Type B pancreatic cell (in vitro differentiated cells): Measurements from ENCODE around the gene TNRC6C. TPM values are rescaled to one million over a fixed set of nuclear protein-coding genes. Genes with fewer than 3 reads are reported as not detected.

Experiments
- DNase-seq: peaks from one replicate; pipeline ENCODE4 v3.0.0; 2021; ENCODE audit warnings: mixed read lengths; ENCODE audit not compliant: unreplicated experiment; ENCODE audit errors: extremely low spot score
- H3K27ac Mint-ChIP-seq: 2 replicates; pipeline ENCODE4 v1.8.0; 2021; ENCODE audit warnings: mild to moderate bottlenecking, mixed read lengths
- H3K27me3 Mint-ChIP-seq: 2 replicates; pipeline ENCODE4 v1.8.0; 2021; ENCODE audit warnings: mixed read lengths
- H3K36me3 Mint-ChIP-seq: 2 replicates; pipeline ENCODE4 v1.8.0; 2021; ENCODE audit warnings: mixed read lengths
- H3K4me1 Mint-ChIP-seq: one replicate; pipeline ENCODE4 v1.8.0; 2021; ENCODE audit warnings: mixed read lengths; ENCODE audit not compliant: unreplicated experiment
- H3K4me3 Mint-ChIP-seq: 2 replicates; pipeline ENCODE4 v1.8.0; 2021; ENCODE audit warnings: mild to moderate bottlenecking, mixed read lengths
- H3K9me3 Mint-ChIP-seq: 2 replicates; pipeline ENCODE4 v1.8.0; 2021; ENCODE audit warnings: mixed read lengths
- total RNA-seq: library from RNA; stranded (reverse); gene quantifications from 2 replicates; pipeline ENCODE4 v1.2.1, GENCODE V29; 2021; ENCODE audit warnings: low replicate concordance
- TF ChIP-seq, protein P1 (sequence below): fragments of 200-600 bp; sonication (generic); conservative IDR thresholded peaks from 2 replicates; pipeline ENCODE4 v1.5.0; 2021; ENCODE audit warnings: antibody characterized with exemption, mild to moderate bottlenecking

The TNRC6C gene
- total RNA-seq, 1 donor from 2014 or later: 36.7 TPM

DNA sequence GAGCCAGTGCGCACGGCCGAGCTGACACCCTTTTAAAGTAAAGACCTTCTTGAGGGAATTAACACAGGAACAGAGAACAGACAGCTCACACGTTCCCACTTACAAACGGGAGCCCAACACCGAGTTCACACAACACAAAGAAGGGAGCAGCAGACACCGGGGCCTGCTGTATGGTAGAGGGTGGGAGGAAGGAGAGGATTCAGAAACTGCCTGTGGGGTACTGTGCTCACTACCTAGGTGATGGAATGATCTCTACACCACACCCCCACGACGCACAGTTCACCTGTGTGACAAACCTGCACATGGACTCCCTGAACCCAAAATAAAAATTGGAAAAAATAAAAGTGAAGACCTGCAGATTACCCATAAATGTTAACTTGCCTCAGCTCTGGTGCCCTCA lies 137.6 kb downstream of the TNRC6C start:
- Mint-ChIP-seq H3K9me3 (no peaks in the 10 kb centered on the region), H3K36me3 (peaks cover 42% of the 10 kb centered on the region)

DNA sequence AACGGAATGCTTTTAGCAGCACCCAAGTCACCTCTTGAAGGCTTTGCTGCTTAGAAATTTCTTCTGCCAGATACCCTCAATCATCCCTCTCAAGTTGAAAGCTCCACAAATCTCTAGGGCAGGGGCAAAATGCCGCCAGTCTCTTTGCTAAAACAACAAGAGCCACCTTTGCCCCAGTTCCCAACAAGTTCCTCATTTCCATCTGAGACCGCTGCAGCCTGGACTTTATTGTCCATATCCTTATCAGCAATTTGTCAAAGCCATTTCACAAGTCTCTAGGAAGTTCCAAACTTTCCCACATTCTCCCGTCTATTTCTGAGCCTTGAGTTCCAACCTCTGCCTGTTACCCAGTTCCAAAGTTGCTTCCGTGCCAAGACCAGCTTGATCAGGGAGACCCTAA lies 142.6 kb downstream of the TNRC6C start:
- Mint-ChIP-seq H3K4me3 (no peak overlapping the region), H3K27me3 (no peaks in the 10 kb centered on the region), H3K27ac (no peak overlapping the region), H3K4me1 (no peaks in the 10 kb centered on the region), H3K36me3 (peaks cover 32% of the 10 kb centered on the region), H3K9me3 (no peaks in the 10 kb centered on the region)
- TF ChIP-seq, protein P1, sequence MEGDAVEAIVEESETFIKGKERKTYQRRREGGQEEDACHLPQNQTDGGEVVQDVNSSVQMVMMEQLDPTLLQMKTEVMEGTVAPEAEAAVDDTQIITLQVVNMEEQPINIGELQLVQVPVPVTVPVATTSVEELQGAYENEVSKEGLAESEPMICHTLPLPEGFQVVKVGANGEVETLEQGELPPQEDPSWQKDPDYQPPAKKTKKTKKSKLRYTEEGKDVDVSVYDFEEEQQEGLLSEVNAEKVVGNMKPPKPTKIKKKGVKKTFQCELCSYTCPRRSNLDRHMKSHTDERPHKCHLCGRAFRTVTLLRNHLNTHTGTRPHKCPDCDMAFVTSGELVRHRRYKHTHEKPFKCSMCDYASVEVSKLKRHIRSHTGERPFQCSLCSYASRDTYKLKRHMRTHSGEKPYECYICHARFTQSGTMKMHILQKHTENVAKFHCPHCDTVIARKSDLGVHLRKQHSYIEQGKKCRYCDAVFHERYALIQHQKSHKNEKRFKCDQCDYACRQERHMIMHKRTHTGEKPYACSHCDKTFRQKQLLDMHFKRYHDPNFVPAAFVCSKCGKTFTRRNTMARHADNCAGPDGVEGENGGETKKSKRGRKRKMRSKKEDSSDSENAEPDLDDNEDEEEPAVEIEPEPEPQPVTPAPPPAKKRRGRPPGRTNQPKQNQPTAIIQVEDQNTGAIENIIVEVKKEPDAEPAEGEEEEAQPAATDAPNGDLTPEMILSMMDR: no peak
- no peak for DNase-seq

More for the DNA sequence above, 137.6 kb downstream of the TNRC6C start:
- no peaks in the 10 kb centered on the region for H3K4me1 Mint-ChIP-seq
- no peaks in the 10 kb centered on the region for H3K27me3 Mint-ChIP-seq
- no peak overlapping the region for H3K4me3 Mint-ChIP-seq
- TF ChIP-seq, protein P1: no peak
- DNase-seq: no peak
- H3K27ac Mint-ChIP-seq: no peak overlapping the region

DNA sequence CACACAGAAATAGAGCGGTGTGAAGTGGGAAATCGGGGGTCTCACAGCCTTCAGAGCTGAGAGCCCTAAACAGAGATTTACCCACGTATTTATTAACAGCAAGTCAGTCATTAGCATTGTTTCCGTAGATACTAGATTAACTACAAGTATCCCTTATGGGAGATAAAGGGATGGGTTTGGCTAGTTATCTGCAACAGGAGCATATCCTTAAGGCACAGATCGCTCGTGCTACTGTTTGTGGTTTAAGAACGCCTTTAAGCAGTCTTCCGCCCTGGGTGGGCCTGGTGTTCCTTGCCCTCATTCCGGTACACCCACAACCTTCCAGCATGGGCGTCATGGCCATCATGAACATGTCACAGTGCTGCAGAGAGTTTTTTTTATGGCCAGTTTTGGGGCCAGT lies 143.0 kb downstream of the TNRC6C start:
- H3K36me3 Mint-ChIP-seq: peaks cover 32% of the 10 kb centered on the region
- H3K27me3 Mint-ChIP-seq: no peaks in the 10 kb centered on the region
- no peak for DNase-seq
- no peaks in the 10 kb centered on the region for H3K4me1 Mint-ChIP-seq
- TF ChIP-seq, protein P1: no peak
- H3K27ac Mint-ChIP-seq: no peak overlapping the region
- no peak overlapping the region for H3K4me3 Mint-ChIP-seq
- H3K9me3 Mint-ChIP-seq: no peaks in the 10 kb centered on the region

DNA sequence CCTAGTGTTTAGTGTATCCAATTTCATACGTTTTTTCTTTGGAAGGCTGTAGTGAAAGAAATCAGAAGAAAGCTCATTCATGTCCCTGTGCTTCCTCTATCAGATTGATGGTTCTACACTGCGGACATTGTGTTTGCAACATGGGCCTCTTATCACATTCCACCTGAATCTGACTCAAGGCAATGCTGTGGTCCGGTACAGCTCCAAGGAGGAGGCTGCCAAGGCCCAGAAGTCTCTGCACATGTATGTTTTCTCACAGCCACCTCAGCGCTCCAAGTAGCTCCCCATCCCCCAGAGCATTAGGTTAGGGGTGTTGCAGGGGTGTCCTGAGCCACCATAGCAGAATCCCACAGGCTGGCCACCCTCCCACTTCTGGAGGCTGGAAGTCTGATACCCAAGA lies 144.8 kb downstream of the TNRC6C start:
- Mint-ChIP-seq H3K27me3 (no peaks in the 10 kb centered on the region), H3K27ac (no peak overlapping the region), H3K9me3 (no peaks in the 10 kb centered on the region), H3K4me3 (no peak overlapping the region), H3K36me3 (peaks cover 35% of the 10 kb centered on the region), H3K4me1 (no peaks in the 10 kb centered on the region)
- no peak for DNase-seq
- TF ChIP-seq, protein P1: no peak

DNA sequence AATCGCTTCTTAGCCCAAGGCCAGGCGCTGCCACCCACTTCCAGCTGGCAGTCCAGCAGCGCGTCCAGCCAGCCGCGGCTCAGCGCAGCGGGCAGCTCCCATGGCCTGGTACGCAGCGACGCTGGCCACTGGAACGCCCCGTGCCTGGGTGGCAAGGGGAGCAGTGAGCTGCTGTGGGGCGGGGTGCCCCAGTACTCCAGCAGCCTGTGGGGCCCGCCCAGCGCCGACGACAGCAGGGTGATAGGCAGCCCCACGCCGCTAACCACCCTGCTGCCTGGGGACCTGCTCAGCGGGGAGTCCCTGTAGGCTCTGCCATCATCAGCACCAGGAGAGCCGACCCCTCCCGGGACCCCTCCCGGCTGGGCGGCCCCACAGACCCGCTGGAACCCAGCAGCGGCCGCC lies 146.0 kb downstream of the TNRC6C start:
- no peaks in the 10 kb centered on the region for H3K9me3 Mint-ChIP-seq
- H3K27ac Mint-ChIP-seq: no peak overlapping the region
- no peak overlapping the region for H3K4me3 Mint-ChIP-seq
- H3K4me1 Mint-ChIP-seq: no peaks in the 10 kb centered on the region
- no peak for DNase-seq
- TF ChIP-seq, protein P1: no peak
- no peaks in the 10 kb centered on the region for H3K27me3 Mint-ChIP-seq
- H3K36me3 Mint-ChIP-seq: peaks cover 27% of the 10 kb centered on the region

DNA sequence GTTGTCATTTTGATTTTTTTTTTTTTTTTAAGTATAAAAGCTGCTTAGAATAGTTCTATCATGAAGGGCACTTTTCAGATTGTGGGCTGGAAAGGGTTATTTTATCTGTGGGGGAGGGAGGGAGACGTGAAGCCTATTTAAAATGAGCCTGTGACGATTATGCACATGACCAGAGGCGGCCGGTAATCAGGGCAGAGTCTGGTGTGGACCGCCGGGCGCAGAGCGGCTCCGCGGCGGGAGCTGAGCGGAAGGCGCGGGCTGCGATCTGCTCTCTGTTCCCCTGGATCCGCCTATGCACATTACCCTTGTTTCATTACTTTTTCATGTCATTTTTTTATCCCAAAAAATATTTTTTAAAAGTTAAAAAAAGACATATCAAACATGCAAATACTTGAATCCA lies 146.6 kb downstream of the TNRC6C start:
- no peaks in the 10 kb centered on the region for H3K27me3 Mint-ChIP-seq
- H3K36me3 Mint-ChIP-seq: peaks cover 22% of the 10 kb centered on the region
- no peak overlapping the region for H3K4me3 Mint-ChIP-seq
- no peak overlapping the region for H3K27ac Mint-ChIP-seq
- TF ChIP-seq, protein P1: no peak
- H3K9me3 Mint-ChIP-seq: no peaks in the 10 kb centered on the region
- no peaks in the 10 kb centered on the region for H3K4me1 Mint-ChIP-seq
- DNase-seq: no peak
